Measurements from ENCODE around the gene LOXHD1. TPM values are rescaled to one million over a fixed set of nuclear protein-coding genes. Genes with fewer than 3 reads are reported as not detected.

The LOXHD1 gene
- total RNA-seq, 1 experiment from 2014 or later = 0.03 TPM

- Histone ChIP-seq H3K4me3 (ENCODE audit: insufficient read depth, low read depth, low read length) (no peak overlapping the region), H3K27me3 (ENCODE audit: control insufficient read depth, insufficient read depth, low read length) (peaks cover 2% of the 10 kb centered on the region; the same call in 1 of the 2 replicates), H3K36me3 (replicated peaks; ENCODE audit: control insufficient read depth, insufficient read depth, low read length) (no peaks in the 10 kb centered on the region)
- DNase-seq = no peak
Observed at GRCh38 chr18:46482831-46483230, 174.2 kb downstream of the LOXHD1 start.

- DNase-seq = no peak
- Histone ChIP-seq H3K4me3 (ENCODE audit: insufficient read depth, low read depth, low read length) (no peak overlapping the region), H3K36me3 (replicated peaks; ENCODE audit: control insufficient read depth, insufficient read depth, low read length) (no peaks in the 10 kb centered on the region), H3K27me3 (ENCODE audit: control insufficient read depth, insufficient read depth, low read length) (peaks cover 2% of the 10 kb centered on the region; the same call in 1 of the 2 replicates)
Observed at GRCh38 chr18:46481847-46482245, 175.2 kb downstream of the LOXHD1 start.

GRCh38 chr18:46481048-46481846, 175.8 kb downstream of the LOXHD1 start:
- H3K36me3 ChIP-seq (replicated peaks; ENCODE audit: control insufficient read depth, insufficient read depth, low read length) = no peaks in the 10 kb centered on the region
- H3K4me3 ChIP-seq (ENCODE audit: insufficient read depth, low read depth, low read length) = no peak overlapping the region
- DNase-seq = peak; percentile 76
- peaks cover 2% of the 10 kb centered on the region; the same call in 1 of the 2 replicates for H3K27me3 ChIP-seq (ENCODE audit: control insufficient read depth, insufficient read depth, low read length)

GRCh38 chr18:46480226-46480625, 176.8 kb downstream of the LOXHD1 start:
- DNase-seq = no peak
- H3K4me3 ChIP-seq (ENCODE audit: insufficient read depth, low read depth, low read length) = no peak overlapping the region

GRCh38 chr18:46478796-46479195, 178.2 kb downstream of the LOXHD1 start:
- no peaks in the 10 kb centered on the region for H3K36me3 ChIP-seq (replicated peaks; ENCODE audit: control insufficient read depth, insufficient read depth, low read length)
- DNase-seq = no peak
- no peak overlapping the region for H3K4me3 ChIP-seq (ENCODE audit: insufficient read depth, low read depth, low read length)
- no peaks in the 10 kb centered on the region for H3K27me3 ChIP-seq (ENCODE audit: control insufficient read depth, insufficient read depth, low read length)

More at GRCh38 chr18:46480226-46480625, 176.8 kb downstream of the LOXHD1 start:
- Histone ChIP-seq H3K27me3 (ENCODE audit: control insufficient read depth, insufficient read depth, low read length) (no peaks in the 10 kb centered on the region; the same call in 1 of the 2 replicates), H3K36me3 (replicated peaks; ENCODE audit: control insufficient read depth, insufficient read depth, low read length) (no peaks in the 10 kb centered on the region)

GRCh38 chr18:46477425-46478011, 179.5 kb downstream of the LOXHD1 start:
- no peak for DNase-seq
- H3K36me3 ChIP-seq (replicated peaks; ENCODE audit: control insufficient read depth, insufficient read depth, low read length) = no peaks in the 10 kb centered on the region
- H3K4me3 ChIP-seq (ENCODE audit: insufficient read depth, low read depth, low read length) = no peak overlapping the region
- H3K27me3 ChIP-seq (ENCODE audit: control insufficient read depth, insufficient read depth, low read length) = no peaks in the 10 kb centered on the region

- H3K27me3 ChIP-seq (ENCODE audit: control insufficient read depth, insufficient read depth, low read length) = no peaks in the 10 kb centered on the region
- no peak overlapping the region for H3K4me3 ChIP-seq (ENCODE audit: insufficient read depth, low read depth, low read length)
- no peak for DNase-seq
- no peaks in the 10 kb centered on the region for H3K36me3 ChIP-seq (replicated peaks; ENCODE audit: control insufficient read depth, insufficient read depth, low read length)
Observed at GRCh38 chr18:46475390-46475752, 181.6 kb downstream of the LOXHD1 start.

GRCh38 chr18:46474487-46475389, 182.3 kb downstream of the LOXHD1 start:
- DNase-seq = no peak
- Histone ChIP-seq H3K27me3 (ENCODE audit: control insufficient read depth, insufficient read depth, low read length) (no peaks in the 10 kb centered on the region), H3K36me3 (replicated peaks; ENCODE audit: control insufficient read depth, insufficient read depth, low read length) (no peaks in the 10 kb centered on the region), H3K4me3 (ENCODE audit: insufficient read depth, low read depth, low read length) (no peak overlapping the region)

GRCh38 chr18:46471809-46472498, 185.1 kb downstream of the LOXHD1 start:
- DNase-seq = no peak

GRCh38 chr18:46470714-46471113, 186.3 kb downstream of the LOXHD1 start:
- no peak for DNase-seq
- Histone ChIP-seq H3K4me3 (ENCODE audit: insufficient read depth, low read depth, low read length) (no peak overlapping the region), H3K36me3 (replicated peaks; ENCODE audit: control insufficient read depth, insufficient read depth, low read length) (no peaks in the 10 kb centered on the region), H3K27me3 (ENCODE audit: control insufficient read depth, insufficient read depth, low read length) (no peaks in the 10 kb centered on the region)

More at GRCh38 chr18:46471809-46472498, 185.1 kb downstream of the LOXHD1 start:
- H3K27me3 ChIP-seq (ENCODE audit: control insufficient read depth, insufficient read depth, low read length) = no peaks in the 10 kb centered on the region
- H3K4me3 ChIP-seq (ENCODE audit: insufficient read depth, low read depth, low read length) = no peak overlapping the region
- H3K36me3 ChIP-seq (replicated peaks; ENCODE audit: control insufficient read depth, insufficient read depth, low read length) = no peaks in the 10 kb centered on the region

- Histone ChIP-seq H3K4me3 (ENCODE audit: insufficient read depth, low read depth, low read length) (no peak overlapping the region), H3K27me3 (ENCODE audit: control insufficient read depth, insufficient read depth, low read length) (no peaks in the 10 kb centered on the region), H3K36me3 (replicated peaks; ENCODE audit: control insufficient read depth, insufficient read depth, low read length) (no peaks in the 10 kb centered on the region)
- peak; percentile 61 for DNase-seq
Observed at GRCh38 chr18:46469186-46469915, 187.7 kb downstream of the LOXHD1 start.

- H3K36me3 ChIP-seq (replicated peaks; ENCODE audit: control insufficient read depth, insufficient read depth, low read length) = no peaks in the 10 kb centered on the region
- DNase-seq = no peak
- no peaks in the 10 kb centered on the region for H3K27me3 ChIP-seq (ENCODE audit: control insufficient read depth, insufficient read depth, low read length)
- no peak overlapping the region for H3K4me3 ChIP-seq (ENCODE audit: insufficient read depth, low read depth, low read length)
Observed at GRCh38 chr18:46468426-46469180, 188.4 kb downstream of the LOXHD1 start.
